NCI-H510A (cell line): ENCODE measurements around the gene SMURF1.

ENCODE experiments used
- DNase-seq: peaks from one replicate; lab custom pipeline; 2025; lab: John Stamatoyannopoulos, UW

Gene SMURF1

DNA sequence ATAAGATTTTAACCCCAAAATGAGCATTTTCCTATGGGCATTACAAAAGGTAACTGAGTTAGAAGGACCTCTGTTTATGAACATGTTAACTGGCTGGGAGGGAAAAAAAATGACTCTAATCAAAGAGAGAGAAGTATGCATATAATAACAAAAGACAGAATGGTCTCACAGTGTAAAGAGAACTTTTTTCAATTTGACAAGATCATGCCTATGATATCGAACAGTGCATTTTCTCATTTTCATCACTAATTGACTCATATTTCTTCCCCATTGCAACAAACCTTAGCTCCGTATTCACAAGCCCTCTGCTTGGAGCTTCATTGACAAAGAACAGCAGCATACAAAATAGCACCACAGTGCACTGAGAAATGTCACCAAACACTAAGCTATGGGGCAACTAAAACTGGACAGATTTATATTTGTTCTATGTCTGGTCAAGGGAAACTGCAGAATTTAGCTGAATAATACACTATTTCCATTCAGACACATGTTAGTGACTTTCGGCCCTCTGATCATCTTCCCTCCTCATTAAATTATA lies 45.6 kb downstream of the SMURF1 start:
- DNase-seq = no peak

DNA sequence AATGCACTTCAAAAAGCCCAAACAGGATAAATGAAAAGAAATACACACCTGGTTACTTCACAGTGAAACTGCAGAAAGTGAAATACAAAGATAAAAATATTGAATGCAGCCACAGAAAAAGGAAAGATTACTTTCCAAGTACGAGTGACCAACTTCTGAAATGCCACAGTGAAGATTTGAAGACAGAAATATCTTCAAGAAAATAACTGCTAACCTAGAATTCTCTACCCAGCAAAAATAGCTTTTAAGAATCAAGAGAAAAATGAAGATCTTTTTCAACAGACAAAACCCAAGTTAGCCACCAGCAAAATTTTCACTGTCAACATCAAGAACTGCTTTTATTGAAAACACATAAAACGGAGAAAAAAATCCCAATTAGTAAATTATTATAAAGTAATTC lies 46.2 kb downstream of the SMURF1 start:
- no peak for DNase-seq

DNA sequence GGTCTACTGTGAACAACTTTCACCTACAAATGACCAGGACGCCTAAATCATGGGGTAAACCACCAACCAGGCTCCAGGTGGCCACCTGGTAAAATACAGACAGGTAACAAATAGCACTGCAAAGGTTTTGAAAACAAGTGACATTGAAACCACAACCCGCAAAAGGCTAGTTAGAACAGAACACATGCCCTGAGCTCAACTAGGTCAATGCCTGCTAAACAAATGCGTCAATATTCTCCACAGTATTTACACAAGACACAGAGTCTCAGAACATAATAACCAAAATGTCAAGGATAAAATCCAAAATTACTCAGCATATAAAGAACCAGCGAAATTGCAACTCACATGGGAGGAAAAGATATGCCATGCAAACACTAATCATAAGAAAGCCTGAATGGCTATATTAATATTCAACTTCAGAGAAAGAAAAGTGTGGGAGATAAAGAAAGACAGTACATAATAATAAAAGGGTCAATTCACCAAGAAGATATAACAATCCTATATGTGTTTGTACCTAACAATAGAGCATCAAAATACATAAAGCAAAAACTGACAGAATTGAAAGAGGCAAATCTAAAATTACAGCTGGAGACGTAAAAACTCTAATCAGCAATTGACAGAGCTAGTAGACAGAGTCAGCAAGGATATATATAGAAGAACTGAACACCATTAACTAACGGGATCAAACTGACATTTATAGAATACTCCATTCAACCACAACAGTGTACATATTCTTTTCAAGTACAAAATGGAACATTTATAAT lies 47.6 kb downstream of the SMURF1 start:
- DNase-seq = no peak

DNA sequence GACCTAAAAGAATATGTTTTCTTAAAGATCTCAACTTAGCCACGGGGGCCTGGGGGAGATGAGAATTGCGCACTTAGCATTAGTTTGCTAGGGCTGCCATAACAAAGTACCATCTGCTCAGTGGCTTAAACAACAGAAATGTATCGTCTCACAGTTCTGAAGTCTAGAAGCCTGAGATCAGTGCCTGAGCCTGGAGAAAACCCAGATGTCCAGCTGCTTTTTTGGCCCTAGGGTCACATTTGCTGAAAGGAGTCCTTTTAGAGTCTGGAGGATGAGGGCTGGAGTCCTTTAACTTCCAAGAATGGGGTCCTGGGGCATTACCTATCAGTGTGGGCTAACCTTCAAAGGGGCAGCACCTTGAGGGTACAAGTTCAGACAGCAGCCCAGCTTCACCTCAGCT lies 48.2 kb downstream of the SMURF1 start:
- DNase-seq = no peak

DNA sequence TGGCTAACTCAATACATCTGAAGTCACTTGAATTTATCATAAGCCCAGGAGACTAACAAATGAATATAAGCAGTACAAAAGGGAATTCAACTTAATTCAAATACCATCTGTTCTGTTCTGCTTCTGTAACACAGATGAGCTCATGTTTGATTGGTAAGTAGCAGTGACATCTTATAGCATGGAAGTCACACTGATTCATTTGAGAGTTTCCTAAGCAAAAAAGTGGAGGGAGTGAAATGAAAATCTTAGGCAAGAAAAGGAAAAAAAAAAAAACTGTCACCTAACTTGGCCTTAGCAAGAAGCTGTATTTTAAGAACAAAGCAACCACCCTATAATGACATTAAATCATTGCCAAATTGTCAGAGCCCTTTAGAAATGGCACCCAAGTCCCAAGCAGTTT lies 49.5 kb downstream of the SMURF1 start:
- no peak for DNase-seq

DNA sequence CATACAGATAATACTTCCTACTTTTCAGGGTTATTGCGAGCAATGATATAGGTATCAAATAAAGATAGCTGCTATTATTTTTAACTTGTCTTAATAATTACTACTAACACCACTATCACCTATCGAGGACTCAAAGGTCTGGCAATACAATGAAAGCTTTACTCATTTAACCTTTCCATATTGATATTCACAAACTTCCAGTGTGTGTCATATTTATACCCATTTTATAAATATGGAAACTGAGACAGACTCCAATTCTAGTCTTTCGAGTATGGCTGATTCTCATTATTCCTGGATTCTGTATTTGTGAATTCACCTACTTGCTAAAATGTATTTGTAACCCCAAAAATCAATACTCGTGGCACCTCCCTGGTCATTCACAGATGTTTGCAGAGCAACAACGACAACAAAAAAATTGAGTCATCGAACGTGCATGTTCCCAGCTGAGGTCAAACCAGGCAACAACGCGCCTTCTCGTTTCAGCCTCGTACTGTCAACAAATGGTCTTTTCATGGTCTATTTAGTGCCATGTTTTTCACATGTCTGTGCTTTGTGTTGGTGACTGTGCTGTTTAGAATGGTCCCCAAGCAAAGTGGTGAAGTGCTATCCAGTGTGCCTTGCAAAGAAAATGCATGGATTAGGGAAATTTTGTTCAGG lies 51.7 kb downstream of the SMURF1 start:
- no peak for DNase-seq

DNA sequence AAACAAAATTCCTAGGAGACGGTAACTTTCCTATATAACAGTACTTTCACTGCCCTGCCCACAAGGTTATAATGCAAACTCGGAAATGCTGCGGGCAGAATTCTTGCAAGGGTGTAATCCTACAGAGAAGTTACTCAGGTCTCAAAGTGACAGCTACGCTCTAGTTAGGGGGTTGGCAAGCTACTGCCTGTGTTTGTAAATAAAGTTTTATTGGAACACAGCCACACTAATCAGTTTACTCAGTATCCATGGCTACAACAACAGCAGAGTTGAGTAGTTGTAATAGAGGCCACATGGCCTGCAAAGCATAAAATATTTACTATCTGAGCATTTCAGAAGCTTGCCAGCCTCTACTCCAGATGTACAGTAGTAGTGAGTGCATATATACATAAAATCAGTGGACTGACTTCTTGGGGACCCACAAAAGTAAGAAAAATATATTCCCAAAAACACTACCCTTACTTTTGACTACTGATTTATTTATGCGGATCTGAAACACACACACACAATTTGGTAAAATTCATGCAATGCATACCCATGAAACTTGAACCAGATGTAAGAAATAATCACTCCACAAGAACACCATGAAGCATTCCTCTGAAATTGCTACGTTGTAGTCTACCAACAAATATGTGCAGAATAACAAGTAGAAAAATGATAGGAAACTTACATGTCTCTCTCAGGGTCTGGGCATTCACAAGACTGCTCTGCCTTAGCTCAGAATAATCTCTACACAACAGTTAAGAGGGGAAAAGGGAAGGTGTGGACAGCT lies 53.0 kb downstream of the SMURF1 start:
- no peak for DNase-seq

DNA sequence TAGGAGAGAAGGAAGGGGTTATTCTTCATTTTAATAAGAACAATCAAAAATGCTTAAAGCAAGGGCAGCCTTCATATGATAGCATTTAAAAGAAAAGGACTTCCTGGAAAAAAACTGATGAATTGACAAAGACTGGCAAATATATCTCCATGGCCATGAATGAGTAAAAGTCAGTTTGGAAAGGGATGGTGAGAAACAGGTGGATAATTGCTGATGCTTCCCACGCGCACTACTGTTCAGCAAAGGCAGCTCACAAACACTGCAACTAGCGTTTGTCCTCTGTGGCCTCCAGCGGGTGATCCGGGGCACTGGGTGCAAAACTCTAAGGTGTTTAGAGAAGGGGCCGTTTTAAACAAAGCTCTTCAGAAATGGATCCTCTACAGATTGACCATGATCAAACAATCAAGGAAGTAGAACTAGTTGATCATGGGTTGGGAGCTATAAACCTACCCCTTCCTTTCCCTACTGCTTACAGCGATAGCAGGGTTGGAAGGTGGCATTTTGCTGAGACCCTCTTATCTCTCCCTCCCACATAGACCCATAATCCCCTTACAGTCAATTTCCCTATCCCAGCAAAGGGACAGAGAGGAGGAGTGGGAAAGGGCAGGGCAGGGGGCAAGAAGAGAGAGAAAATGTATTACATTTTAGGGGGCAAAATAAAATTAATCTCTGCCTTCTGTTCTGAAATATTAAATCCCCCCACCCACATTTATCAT lies 53.8 kb downstream of the SMURF1 start:
- DNase-seq = no peak

DNA sequence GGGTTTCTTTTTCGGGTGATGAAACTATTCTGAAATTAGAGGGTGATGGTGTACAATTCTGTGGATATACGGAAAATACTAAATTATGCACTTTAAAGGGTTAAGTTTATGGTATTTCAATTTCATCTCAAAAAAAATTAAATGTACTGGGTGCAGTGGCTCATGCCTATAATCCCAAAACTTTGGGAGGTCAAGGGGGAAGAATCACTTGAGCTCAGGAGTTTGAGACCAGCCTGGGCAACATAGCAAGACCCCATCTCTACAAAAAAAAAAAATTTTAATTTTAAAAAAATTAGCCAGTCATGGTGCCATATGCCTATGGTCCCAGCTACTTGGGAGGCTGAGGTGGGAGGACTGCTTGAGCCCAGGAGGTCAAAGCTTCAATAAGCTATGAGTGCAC lies 57.0 kb downstream of the SMURF1 start:
- no peak for DNase-seq

DNA sequence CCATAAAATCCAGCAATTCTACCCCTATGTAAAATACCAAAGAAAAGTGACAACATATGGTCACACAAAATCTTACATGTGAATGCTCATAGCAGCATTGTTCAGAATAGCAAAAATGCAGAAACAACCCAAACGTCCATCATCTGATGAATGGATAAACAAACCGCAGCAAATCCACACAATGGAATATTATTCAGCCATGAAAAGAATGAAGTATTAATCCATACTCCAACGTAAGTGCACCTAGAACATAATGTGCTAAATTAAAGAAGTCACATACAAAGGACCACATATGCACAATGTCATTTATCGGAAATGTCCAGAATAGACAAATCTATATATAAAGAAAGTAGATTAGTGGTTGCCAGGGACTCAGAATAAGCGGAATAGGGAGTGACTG lies 57.4 kb downstream of the SMURF1 start:
- DNase-seq = no peak

DNA sequence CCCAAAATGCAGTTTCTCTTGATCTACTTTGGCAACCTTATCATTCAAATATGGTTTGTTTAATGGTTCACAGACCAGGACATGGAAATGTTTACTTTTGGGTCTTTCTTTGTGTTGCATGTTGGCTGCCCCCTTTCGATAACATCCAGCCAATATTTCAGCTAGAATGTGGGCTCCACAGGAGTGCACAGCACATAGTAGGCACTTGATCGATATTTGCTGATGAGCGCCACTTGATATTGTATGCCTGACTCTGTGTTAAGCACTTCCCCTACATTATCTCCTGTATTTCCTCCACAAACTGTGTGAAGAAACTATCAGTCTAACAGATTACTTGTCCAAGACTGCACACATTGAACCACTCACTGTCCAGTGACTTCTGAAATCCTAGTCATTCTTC lies 60.2 kb downstream of the SMURF1 start:
- no peak for DNase-seq

DNA sequence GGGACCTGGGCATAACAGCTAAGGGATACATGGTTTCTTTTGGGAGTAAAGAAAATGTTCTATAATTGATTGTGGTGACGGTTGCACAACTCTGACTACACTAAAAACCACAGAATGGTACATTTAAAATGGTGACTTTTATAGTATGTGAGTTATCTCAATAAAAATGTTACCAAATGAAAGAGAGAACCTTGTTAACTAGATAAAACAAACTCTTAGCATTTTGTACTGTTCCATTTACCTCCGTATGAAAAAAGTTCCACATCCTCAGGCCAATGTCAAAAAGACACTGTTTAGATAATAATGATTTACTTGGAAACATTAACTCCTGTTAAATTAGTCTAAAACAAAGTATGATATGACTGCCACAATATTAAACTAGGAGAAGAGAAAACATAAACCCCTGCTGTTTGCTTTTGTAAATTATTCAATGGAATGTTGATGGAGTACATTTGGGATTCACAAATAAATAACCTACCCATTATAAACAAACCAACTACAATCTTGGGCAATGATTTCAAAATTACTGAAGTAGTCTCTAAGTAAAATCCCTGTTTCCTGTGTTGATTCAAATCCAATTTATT lies 60.7 kb downstream of the SMURF1 start:
- DNase-seq = no peak

DNA sequence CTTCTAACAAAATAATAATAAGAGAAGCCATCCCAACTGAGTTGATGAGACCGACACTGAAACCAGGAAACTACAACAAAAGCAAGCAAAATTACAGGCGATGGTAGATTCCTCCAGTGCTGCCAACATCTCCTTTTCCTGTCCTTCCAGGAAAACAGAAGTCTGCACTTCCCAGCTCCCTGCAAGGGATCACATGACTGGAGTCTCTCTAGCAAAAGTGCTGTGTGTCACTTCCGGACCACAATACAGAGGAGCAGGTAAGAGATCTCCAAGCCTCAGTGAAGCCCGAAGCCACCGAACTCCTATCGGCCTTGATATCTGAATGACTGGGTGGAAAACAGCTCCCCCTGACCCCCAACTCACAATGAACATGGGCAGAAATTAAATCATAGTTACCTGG lies 63.2 kb downstream of the SMURF1 start:
- no peak for DNase-seq

DNA sequence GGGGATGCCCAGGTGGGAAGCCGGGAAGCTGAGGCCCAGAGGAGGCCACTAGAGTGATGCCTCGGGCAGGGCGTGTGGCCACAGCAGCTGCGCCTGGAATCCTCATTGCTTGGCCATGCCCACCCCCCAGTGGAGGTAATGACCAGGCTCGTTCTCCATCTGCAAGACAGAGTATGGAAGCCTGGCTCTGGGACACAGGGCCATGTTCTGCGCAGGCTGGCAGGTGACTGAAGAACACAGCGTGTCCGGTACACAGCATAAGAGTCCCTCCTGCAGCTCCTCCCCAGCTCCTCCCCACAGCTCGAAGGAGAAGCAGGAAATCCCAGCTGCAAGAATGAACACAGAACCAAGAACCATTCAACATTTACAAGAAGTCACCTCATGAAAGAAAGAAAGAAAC lies 64.8 kb downstream of the SMURF1 start:
- no peak for DNase-seq

DNA sequence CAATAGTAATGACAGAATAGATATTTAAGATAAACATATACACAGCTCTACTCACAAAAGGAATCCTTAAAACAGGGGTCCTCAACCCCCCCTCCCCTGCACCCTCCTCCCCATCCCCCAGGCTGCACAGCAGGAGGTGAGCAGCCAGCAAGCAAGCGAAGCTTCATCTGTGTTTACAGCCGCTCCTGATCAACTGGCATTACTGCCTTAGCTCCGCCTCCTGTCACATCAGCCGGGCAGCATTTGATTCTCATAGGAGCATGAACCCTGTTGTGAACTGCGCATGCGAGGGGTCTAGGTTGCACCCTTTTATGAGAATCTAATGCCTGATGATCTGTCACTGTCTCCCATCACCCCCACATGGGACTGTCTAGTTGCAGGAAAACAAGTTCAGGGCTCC lies 65.5 kb downstream of the SMURF1 start:
- DNase-seq = no peak

DNA sequence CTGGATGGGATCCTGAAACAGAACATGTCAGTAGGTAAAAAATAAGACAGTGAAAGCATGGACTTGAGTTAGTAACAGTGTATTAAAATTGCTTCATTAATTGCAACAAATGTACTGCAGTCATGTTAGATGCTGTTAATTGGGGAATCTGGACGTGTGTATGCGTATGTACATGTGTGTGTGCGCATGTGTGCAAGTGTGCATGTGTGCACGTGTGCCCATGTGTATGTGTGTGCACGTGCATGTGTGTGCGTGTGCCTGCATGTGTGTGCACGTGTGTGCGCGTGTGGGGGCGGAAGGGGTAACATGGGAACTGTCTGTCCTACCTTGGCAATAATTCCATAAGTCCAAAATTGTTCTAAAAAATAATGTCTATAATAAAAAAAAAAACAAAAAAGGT lies 67.3 kb downstream of the SMURF1 start:
- DNase-seq = no peak

DNA sequence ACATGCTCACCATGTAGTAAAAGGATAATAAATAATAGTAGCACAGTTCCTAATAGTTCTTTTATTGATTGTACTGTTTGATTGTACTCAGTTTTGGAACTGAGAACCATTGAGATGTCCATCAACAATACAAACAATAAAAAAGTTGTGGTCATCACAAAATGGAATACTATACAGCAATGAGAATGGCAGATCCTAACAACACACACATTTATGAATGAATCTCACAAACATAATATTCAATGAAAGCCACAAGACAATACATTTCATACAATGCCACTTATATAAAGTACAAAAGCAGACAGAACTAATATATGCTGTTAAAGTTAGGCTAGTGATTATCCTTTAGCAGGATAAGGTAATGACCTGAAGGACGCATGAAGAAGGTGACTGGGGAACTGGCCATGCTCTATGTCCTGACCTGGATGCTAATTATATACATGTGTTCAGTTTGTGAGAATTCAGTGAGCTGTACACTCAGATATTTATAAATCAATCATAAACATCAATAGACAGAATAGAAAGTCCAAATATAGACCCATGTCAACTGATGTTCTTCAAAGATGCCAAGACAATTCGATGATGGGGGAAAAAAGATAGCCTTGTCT lies 70.0 kb downstream of the SMURF1 start:
- no peak for DNase-seq

DNA sequence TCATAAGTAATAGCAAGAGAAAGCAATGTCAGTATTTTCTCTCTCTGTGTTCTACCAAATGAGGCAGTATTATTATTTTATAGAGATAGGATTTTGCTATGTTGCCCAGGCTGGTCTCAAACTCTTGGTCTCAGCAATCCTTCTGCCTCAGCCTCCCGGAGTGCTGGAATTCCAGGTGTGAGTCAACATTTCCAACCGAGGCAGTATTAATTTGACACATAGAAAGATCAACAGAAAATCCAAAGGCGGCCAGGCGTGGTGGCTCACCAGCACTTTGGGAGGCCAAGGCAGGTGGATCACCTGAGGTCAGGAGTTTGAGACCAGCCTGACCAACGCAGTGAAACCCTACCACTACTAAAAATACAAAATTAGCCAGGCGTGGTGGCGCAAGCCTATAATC lies 71.8 kb downstream of the SMURF1 start:
- DNase-seq = no peak

DNA sequence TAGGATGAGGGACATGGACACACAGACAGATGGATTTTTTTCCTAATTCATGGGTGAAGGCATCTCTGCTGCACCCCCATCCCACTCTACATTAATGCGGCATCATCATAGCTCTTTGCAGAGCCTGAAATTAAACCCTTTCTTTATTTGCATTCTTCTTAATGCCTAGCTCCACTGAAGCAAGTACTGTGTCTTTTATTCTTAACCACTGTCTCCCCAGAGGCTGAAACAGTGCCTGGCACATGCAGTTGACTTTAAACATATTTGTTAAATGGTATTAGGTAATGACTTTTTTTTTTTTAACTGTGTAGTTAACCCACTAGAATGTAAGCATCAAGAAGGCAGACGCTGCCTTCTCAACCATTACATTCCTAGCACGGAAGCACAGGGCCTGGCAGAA lies 73.5 kb downstream of the SMURF1 start:
- no peak for DNase-seq

DNA sequence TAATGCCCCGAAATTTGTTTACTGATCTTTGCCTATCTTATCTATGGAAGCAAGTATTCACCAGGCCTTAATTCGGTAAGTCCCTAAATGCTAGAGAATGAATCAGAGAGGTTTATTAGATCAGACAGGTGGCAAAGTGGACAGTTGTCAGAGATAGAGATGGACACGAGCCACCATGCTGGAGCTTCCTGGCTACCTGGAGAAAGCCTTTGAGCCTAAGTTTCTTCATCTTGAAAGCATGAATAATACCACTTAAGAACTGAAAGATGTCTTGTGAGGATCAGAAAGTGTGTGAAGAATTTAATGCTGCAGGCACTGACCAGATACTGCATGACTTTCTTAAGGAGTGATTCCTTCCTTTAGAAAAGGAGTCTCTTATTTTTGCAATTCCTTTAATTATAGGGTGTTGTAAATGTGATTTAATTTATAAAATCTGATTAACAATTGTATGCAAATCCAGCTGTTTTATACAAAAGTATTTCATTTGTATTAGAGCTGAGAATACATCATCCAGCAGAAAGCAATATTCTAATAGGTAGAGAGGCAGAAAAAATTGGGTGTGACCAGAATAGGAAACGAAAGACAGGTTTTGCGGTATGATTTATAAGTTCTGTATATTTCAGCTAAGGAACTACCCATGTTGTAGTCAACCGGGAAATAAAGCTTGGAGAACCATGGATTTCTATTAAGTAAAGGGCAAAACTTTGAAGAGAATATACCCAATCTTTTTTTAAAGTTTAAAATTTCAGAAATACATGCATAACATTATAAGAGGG lies 82.7 kb downstream of the SMURF1 start:
- no peak for DNase-seq

DNA sequence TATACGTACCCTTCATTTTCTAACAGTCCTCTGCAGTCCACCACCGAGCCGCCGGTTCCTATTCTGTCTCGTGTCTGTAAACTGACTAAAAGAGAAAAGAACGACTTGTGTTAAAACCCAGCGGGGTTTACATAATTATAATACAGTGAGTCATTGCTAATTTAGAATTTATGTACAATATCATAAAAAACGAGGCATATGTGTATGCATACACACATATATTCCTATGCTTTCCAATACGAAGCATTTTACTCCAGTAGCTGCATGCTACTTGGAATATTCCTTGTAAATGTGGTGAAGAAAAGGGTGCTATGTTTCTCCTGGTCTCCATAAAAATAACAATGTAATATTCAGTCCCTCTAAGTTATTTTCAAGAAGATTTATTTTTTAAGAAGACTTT lies 89.1 kb downstream of the SMURF1 start:
- no peak for DNase-seq
